ENCODE data around the gene ACSM2B.

The ACSM2B gene

GRCh38 chr16:20611975-20612481, 35.9 kb upstream of the ACSM2B start:
- Histone ChIP-seq H3K4me3 (replicated peaks; ENCODE audit: insufficient read depth, low read length) (no peak overlapping the region), H3K27me3 (ENCODE audit: insufficient read depth, poor library complexity, severe bottlenecking) (no peaks in the 10 kb centered on the region), H3K27ac (replicated peaks) (no peak overlapping the region)
- TF ChIP-seq GABPA (IDR thresholded peaks at IDR 0.05; ENCODE audit: low read depth), result no peak
- TF ChIP-seq POLR2AphosphoS5 (IDR thresholded peaks at IDR 0.05; ENCODE audit: low read depth), result no peak
- no peak for TF ChIP-seq SPI1 (IDR thresholded peaks at IDR 0.05; ENCODE audit: borderline replicate concordance, low read depth)
- no peak for TF ChIP-seq CTCF (IDR thresholded peaks at IDR 0.05; ENCODE audit: insufficient read depth, low read length)
- no peak for TF ChIP-seq REST (IDR thresholded peaks at IDR 0.05; ENCODE audit: insufficient replicate concordance, low read depth)
- no peak for DNase-seq (ENCODE audit: low read depth in 1 of 2, low spot score in 1 of 2)

- no peak overlapping the region for H3K27ac ChIP-seq (replicated peaks)
- no peak overlapping the region for H3K4me3 ChIP-seq (replicated peaks; ENCODE audit: insufficient read depth, low read length)
- H3K27me3 ChIP-seq (ENCODE audit: insufficient read depth, poor library complexity, severe bottlenecking), result no peaks in the 10 kb centered on the region
- no peak for DNase-seq (ENCODE audit: low read depth in 1 of 2, low spot score in 1 of 2)
- no peak for TF ChIP-seq REST (IDR thresholded peaks at IDR 0.05; ENCODE audit: insufficient replicate concordance, low read depth)
- no peak for TF ChIP-seq POLR2AphosphoS5 (IDR thresholded peaks at IDR 0.05; ENCODE audit: low read depth)
Measured at GRCh38 chr16:20611350-20611902, 35.3 kb upstream of the ACSM2B start.

- DNase-seq (ENCODE audit: low read depth in 1 of 2, low spot score in 1 of 2), result no peak
- H3K27me3 ChIP-seq (ENCODE audit: insufficient read depth, poor library complexity, severe bottlenecking), result no peaks in the 10 kb centered on the region
- no peak for TF ChIP-seq CTCF (IDR thresholded peaks at IDR 0.05; ENCODE audit: insufficient read depth, low read length)
- TF ChIP-seq GABPA (IDR thresholded peaks at IDR 0.05; ENCODE audit: low read depth), result no peak
- no peak for TF ChIP-seq SPI1 (IDR thresholded peaks at IDR 0.05; ENCODE audit: borderline replicate concordance, low read depth)
- no peak for TF ChIP-seq POLR2AphosphoS5 (IDR thresholded peaks at IDR 0.05; ENCODE audit: low read depth)
- no peak for TF ChIP-seq REST (IDR thresholded peaks at IDR 0.05; ENCODE audit: insufficient replicate concordance, low read depth)
- no peak overlapping the region for H3K4me3 ChIP-seq (replicated peaks; ENCODE audit: insufficient read depth, low read length)
- H3K27ac ChIP-seq (replicated peaks), result no peak overlapping the region
Measured at GRCh38 chr16:20610892-20611349, 34.8 kb upstream of the ACSM2B start.

Measured in HL-60 (cell line).